Dedifferentiated amniotic fluid mesenchymal stem cell (primary cell): ENCODE measurements around the gene NUTM2D.
"Not testable (repeated sequence)": the region's sequence is repeated elsewhere in the genome, so short reads cannot be mapped to it uniquely, and the experiment has no call there.

Source experiments
- DNase-seq: peaks from one replicate; pipeline ENCODE4 v3.0.0-alpha.2; 2016; ENCODE audit errors: extremely low spot score

NUTM2D gene

DNA sequence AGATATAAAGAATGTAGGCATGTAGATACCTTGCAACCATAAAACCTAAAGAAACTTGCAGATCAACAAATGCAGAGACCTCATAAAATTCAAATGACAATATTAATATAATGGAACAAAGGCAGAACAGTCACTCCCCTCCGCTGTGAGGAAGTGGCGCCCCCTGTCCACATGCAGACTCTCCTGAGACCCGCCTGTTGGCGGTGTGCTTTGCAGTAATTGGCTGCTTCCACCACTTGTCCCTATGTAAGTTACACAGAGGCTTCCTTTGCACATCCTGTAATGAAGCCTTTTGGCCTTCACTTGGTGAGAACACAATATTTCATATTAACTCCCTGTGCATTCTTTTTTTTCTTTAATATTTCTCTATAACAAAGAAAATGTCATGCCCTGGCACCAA lies 21.6 kb downstream of the NUTM2D start:
- not testable (repeated sequence) for DNase-seq

DNA sequence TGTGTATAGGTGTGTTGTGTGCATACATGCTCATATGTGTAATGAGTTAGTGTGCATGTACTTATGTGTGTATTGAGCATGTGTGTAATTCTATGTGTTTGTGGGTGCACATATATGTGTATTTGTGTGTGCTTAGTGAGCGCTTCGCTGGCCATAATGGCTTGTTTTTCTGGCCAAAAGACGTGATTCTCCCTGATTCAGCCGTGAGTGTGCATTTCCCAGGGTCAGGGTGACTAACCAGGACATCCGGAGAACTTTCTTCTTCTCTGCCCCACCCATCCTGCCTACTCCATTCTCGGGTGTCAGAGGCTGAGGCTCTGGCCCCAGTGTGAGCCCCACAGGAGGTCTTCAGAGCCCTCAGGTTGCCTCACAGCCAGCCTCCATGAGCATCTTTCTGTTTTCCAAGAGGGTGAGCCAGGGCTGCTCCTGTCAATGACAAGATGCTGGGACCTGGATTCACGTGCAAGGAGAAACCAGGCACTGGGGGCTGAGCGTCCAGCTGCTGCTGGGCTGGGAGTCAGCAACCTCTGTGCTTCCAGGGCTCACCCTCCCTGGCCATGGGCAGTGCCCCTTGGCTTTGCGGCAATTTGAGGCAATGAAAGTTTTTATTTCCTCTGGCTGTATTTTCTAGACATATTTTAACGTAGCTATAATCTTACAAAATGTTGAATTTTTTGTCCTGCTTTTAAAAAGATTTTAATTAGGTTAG lies 25.8 kb downstream of the NUTM2D start:
- DNase-seq = not testable (repeated sequence)

- not testable (repeated sequence) for DNase-seq
Observed at GRCh38 chr10:87384283-87384682, 26.7 kb downstream of the NUTM2D start.

DNA sequence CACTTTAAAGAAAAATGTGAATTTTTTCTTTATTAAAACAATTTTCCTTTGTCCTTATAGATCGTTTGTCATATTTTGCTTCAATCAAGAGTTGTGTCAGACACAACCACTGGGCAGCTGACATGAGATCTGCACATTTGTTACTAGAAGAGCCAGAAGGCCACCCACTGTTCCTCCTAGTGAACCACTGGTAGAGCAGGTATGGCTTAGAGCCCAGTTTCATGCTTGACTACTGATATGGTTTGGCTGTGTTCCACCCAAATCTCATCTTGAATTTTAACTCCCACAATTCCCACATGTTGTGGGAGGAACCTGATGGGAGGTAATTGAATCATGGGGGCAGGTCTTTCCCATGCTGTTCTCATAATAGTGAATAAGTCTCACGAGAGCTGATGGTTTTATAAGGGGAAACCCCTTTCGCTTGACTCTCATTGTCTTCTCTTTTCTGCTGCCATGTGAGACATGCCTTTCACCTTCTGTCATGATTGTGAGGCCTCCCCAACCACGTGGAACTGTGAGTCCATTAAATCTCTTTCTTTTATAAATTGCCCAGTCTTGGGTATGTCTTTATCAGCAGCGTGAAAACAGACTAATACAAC lies 28.3 kb downstream of the NUTM2D start:
- not testable (repeated sequence) for DNase-seq

DNA sequence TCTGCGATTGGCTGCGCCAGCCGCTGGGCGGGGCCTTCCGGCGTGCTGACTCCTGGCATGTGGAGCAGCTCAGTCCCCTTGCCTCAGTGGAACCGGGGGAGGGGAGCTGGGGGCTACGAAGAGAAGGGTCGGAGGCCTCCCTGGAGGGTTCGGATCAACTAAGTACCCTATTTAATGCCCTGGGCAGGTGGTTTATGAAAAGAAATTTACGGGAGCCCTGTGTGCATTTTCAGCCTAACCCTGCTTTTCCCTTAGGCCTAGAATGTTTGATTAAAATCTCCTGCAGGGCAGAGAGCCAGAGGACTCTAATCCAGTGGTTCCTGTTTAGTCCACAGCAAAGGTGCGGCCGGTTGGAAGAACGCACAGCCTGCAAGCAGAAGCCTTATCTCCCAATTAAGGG lies 33.8 kb downstream of the NUTM2D start:
- DNase-seq = not testable (repeated sequence)

GRCh38 chr10:87396206-87396605 lies 38.7 kb downstream of the NUTM2D start:
- DNase-seq = not testable (repeated sequence)

GRCh38 chr10:87398436-87398835 lies 40.9 kb downstream of the NUTM2D start:
- DNase-seq = not testable (repeated sequence)

GRCh38 chr10:87407516-87408467 lies 50.2 kb downstream of the NUTM2D start:
- DNase-seq = not testable (repeated sequence)

GRCh38 chr10:87413921-87414320 lies 56.4 kb downstream of the NUTM2D start:
- DNase-seq = not testable (repeated sequence)
